ENCODE measurements around the gene CATSPERZ. TPM values are rescaled to one million over a fixed set of nuclear protein-coding genes. Genes with fewer than 3 reads are reported as not detected.
A peak's percentile ranks its signal among the peaks of the same experiment; 100 is the strongest.

The CATSPERZ gene
- total and polyA plus RNA-seq, 9 of the 15 experiments (the other 6 are each of a cell fraction or from before 2014, with no cell fraction given), result 0.86 to 8.5 (median 3.5) TPM

DNA sequence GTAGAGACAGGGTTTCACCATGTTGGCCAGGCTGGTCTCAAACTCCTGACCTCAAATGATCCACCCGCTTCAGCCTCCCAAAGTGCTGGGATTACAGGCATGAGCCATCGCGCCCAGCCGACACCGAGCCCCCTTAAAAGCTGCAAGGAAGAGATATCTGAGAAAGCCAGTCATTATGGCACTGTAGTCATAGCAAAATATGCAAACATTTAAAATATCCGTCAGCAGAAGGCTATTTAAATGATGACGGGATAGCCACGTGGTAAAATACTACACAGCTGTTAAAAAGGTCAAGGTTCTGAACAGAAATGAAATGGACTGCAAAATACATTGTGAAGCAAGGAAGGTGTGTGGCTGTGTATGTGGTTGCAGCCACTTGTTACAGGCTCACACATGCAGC lies 33.4 kb downstream of the CATSPERZ start (continued):
- TF ChIP-seq, protein P1, sequence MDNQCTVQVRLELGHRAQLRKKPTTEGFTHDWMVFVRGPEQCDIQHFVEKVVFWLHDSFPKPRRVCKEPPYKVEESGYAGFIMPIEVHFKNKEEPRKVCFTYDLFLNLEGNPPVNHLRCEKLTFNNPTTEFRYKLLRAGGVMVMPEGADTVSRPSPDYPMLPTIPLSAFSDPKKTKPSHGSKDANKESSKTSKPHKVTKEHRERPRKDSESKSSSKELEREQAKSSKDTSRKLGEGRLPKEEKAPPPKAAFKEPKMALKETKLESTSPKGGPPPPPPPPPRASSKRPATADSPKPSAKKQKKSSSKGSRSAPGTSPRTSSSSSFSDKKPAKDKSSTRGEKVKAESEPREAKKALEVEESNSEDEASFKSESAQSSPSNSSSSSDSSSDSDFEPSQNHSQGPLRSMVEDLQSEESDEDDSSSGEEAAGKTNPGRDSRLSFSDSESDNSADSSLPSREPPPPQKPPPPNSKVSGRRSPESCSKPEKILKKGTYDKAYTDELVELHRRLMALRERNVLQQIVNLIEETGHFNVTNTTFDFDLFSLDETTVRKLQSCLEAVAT (IDR thresholded peaks at IDR 0.05), result no peak
- TF ChIP-seq ZBTB7A (IDR thresholded peaks at IDR 0.05; ENCODE audit: borderline replicate concordance, control insufficient read depth, low read depth, low read length), result no peak
- no peak for TF ChIP-seq ZFX (CRISPR knock-in tag; IDR thresholded peaks at IDR 0.05)
- no peak for TF ChIP-seq BMI1 (IDR thresholded peaks at IDR 0.05; ENCODE audit: low read length)
- TF ChIP-seq, protein P2, sequence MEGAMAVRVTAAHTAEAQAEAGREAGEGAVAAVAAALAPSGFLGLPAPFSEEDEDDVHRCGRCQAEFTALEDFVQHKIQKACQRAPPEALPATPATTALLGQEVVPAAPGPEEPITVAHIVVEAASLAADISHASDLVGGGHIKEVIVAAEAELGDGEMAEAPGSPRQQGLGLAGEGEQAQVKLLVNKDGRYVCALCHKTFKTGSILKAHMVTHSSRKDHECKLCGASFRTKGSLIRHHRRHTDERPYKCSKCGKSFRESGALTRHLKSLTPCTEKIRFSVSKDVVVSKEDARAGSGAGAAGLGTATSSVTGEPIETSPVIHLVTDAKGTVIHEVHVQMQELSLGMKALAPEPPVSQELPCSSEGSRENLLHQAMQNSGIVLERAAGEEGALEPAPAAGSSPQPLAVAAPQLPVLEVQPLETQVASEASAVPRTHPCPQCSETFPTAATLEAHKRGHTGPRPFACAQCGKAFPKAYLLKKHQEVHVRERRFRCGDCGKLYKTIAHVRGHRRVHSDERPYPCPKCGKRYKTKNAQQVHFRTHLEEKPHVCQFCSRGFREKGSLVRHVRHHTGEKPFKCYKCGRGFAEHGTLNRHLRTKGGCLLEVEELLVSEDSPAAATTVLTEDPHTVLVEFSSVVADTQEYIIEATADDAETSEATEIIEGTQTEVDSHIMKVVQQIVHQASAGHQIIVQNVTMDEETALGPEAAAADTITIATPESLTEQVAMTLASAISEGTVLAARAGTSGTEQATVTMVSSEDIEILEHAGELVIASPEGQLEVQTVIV (CRISPR knock-in tag; IDR thresholded peaks at IDR 0.05; ENCODE audit: borderline replicate concordance), result no peak
- TF ChIP-seq, protein P3, sequence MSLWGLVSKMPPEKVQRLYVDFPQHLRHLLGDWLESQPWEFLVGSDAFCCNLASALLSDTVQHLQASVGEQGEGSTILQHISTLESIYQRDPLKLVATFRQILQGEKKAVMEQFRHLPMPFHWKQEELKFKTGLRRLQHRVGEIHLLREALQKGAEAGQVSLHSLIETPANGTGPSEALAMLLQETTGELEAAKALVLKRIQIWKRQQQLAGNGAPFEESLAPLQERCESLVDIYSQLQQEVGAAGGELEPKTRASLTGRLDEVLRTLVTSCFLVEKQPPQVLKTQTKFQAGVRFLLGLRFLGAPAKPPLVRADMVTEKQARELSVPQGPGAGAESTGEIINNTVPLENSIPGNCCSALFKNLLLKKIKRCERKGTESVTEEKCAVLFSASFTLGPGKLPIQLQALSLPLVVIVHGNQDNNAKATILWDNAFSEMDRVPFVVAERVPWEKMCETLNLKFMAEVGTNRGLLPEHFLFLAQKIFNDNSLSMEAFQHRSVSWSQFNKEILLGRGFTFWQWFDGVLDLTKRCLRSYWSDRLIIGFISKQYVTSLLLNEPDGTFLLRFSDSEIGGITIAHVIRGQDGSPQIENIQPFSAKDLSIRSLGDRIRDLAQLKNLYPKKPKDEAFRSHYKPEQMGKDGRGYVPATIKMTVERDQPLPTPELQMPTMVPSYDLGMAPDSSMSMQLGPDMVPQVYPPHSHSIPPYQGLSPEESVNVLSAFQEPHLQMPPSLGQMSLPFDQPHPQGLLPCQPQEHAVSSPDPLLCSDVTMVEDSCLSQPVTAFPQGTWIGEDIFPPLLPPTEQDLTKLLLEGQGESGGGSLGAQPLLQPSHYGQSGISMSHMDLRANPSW (CRISPR knock-in tag; IDR thresholded peaks at IDR 0.05), result no peak
- TF ChIP-seq HMG20A (CRISPR knock-in tag; conservative IDR thresholded peaks at IDR 0.05), result no peak
- no peak for TF ChIP-seq KAT2B (IDR thresholded peaks at IDR 0.05; ENCODE audit: low read depth, low read length)
- TF ChIP-seq, protein P4, sequence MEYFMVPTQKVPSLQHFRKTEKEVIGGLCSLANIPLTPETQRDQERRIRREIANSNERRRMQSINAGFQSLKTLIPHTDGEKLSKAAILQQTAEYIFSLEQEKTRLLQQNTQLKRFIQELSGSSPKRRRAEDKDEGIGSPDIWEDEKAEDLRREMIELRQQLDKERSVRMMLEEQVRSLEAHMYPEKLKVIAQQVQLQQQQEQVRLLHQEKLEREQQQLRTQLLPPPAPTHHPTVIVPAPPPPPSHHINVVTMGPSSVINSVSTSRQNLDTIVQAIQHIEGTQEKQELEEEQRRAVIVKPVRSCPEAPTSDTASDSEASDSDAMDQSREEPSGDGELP (CRISPR knock-in tag; IDR thresholded peaks at IDR 0.05; ENCODE audit: borderline replicate concordance), result peak; percentile 62; the same call in 1 of the 2 replicates
- TF ChIP-seq MCM5 (IDR thresholded peaks at IDR 0.05; ENCODE audit: low read depth), result no peak
- TF ChIP-seq DPF2 (IDR thresholded peaks at IDR 0.05), result peak; percentile 65
- no peak for TF ChIP-seq EZH2 (IDR thresholded peaks at IDR 0.05; ENCODE audit: borderline replicate concordance, low read depth, low read length)
- TF ChIP-seq GATA2 (CRISPR knock-in tag; IDR thresholded peaks at IDR 0.05), result no peak
- TF ChIP-seq, protein P5, sequence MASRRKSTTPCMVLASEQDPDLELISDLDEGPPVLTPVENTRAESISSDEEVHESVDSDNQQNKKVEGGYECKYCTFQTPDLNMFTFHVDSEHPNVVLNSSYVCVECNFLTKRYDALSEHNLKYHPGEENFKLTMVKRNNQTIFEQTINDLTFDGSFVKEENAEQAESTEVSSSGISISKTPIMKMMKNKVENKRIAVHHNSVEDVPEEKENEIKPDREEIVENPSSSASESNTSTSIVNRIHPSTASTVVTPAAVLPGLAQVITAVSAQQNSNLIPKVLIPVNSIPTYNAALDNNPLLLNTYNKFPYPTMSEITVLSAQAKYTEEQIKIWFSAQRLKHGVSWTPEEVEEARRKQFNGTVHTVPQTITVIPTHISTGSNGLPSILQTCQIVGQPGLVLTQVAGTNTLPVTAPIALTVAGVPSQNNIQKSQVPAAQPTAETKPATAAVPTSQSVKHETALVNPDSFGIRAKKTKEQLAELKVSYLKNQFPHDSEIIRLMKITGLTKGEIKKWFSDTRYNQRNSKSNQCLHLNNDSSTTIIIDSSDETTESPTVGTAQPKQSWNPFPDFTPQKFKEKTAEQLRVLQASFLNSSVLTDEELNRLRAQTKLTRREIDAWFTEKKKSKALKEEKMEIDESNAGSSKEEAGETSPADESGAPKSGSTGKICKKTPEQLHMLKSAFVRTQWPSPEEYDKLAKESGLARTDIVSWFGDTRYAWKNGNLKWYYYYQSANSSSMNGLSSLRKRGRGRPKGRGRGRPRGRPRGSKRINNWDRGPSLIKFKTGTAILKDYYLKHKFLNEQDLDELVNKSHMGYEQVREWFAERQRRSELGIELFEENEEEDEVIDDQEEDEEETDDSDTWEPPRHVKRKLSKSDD (conservative IDR thresholded peaks at IDR 0.05; ENCODE audit: low read length), result no peak
- TF ChIP-seq NBN (IDR thresholded peaks at IDR 0.05; ENCODE audit: low read depth), result no peak
- TF ChIP-seq TAF9B (IDR thresholded peaks at IDR 0.05; ENCODE audit: partially characterized antibody), result no peak
- TF ChIP-seq MEIS2 (IDR thresholded peaks at IDR 0.05; ENCODE audit: partially characterized antibody), result peak; percentile 32
- TF ChIP-seq TAF7 (tag; IDR thresholded peaks at IDR 0.05), result no peak
